Hepatocyte (in vitro differentiated cells): ENCODE data around the gene MCM3. TPM values are rescaled to one million over a fixed set of nuclear protein-coding genes. Genes with fewer than 3 reads are reported as not detected.

Experiments used
- DNase-seq: peaks from one replicate; pipeline ENCODE4 v3.0.0-alpha.2; 2016; ENCODE audit warnings: low spot score
- H2AFZ ChIP-seq: fragments of 200-600 bp; sonication (generic); 2 replicates; pipeline ENCODE4 v1.6.0; 2016; ENCODE audit warnings: antibody characterized with exemption, mild to moderate bottlenecking
- H3K27ac ChIP-seq: fragments of 200-600 bp; sonication (generic); 2 replicates; pipeline ENCODE4 v1.5.1; 2016; ENCODE audit warnings: mild to moderate bottlenecking
- H3K27me3 ChIP-seq: fragments of 200-600 bp; sonication (generic); 2 replicates; pipeline ENCODE4 v1.6.1; 2016
- H3K36me3 ChIP-seq: fragments of 200-600 bp; sonication (generic); replicated peaks from 2 replicates; pipeline ENCODE4 v1.5.1; 2016; ENCODE audit warnings: low read depth; ENCODE audit not compliant: insufficient read depth
- H3K4me1 ChIP-seq: fragments of 200-600 bp; sonication (generic); 2 replicates; pipeline ENCODE4 v1.5.1; 2016; ENCODE audit warnings: mild to moderate bottlenecking, moderate library complexity; ENCODE audit not compliant: insufficient read depth
- H3K4me2 ChIP-seq: fragments of 200-600 bp; sonication (generic); 2 replicates; pipeline ENCODE4 v1.6.0; 2016
- H3K4me3 ChIP-seq: fragments of 200-600 bp; sonication (generic); 2 replicates; pipeline ENCODE4 v1.5.1; 2016; ENCODE audit warnings: mild to moderate bottlenecking
- H3K79me2 ChIP-seq: fragments of 200-600 bp; sonication (generic); 2 replicates; pipeline ENCODE4 v1.6.0; 2017; ENCODE audit warnings: mild to moderate bottlenecking
- H3K9me2 ChIP-seq: fragments of 200-600 bp; sonication (generic); replicated peaks from 2 replicates; pipeline ENCODE4 v1.6.0; 2017; ENCODE audit warnings: mild to moderate bottlenecking; ENCODE audit not compliant: insufficient read depth
- H3K9me3 ChIP-seq: fragments of 200-600 bp; sonication (generic); 2 replicates; pipeline ENCODE4 v1.5.1; 2016; ENCODE audit warnings: low read depth, mild to moderate bottlenecking
- H4K20me1 ChIP-seq: fragments of 200-600 bp; sonication (generic); 2 replicates; pipeline ENCODE4 v1.6.0; 2016; ENCODE audit warnings: mild to moderate bottlenecking; ENCODE audit not compliant: insufficient read depth, poor library complexity, severe bottlenecking
- EZH2 ChIP-seq: fragments of 200-600 bp; sonication (generic); IDR thresholded peaks from 2 replicates; pipeline ENCODE4 v1.6.1; 2016; ENCODE audit warnings: antibody characterized with exemption, mild to moderate bottlenecking, borderline replicate concordance
- EZH2phosphoT487 ChIP-seq: fragments of 200-600 bp; sonication (generic); IDR thresholded peaks from one replicate; pipeline ENCODE4 v1.6.1; 2018; ENCODE audit warnings: antibody characterized with exemption, mild to moderate bottlenecking, low read depth, moderate library complexity; ENCODE audit not compliant: unreplicated experiment, severe bottlenecking
- WGBS: methylation state at CpG from one replicate; pipeline ENCODE4 v1.1.6; 2016; ENCODE audit warnings: low lambda C conversion rate; ENCODE audit errors: missing lambda C conversion rate; 5-methylcytosine and 5-hydroxymethylcytosine counted together
- polyA plus RNA-seq: library from polyadenylated mRNA; unstranded; fragments of >200 nt; fragmentation: Nextera tagmentation; extraction: Ambion mirVana; gene quantifications from 2 replicates; pipeline ENCODE4 v1.2.1, GENCODE V29; 2016
- total RNA-seq: library from RNA; depleted of rRNA; stranded (reverse); fragments of >200 nt; gene quantifications from 2 replicates; pipeline ENCODE4 v1.2.3, GENCODE V29; 2014
- TF ChIP-seq, protein P1 (sequence below): fragments of 200-600 bp; sonication (generic); IDR thresholded peaks from 2 replicates; pipeline ENCODE4 v1.5.1; 2016; ENCODE audit warnings: antibody characterized with exemption, mild to moderate bottlenecking; ENCODE audit not compliant: poor library complexity

The MCM3 gene
- total and polyA plus RNA-seq, 2 experiments from 2014 or later = 33.8 to 40.7 TPM

DNA sequence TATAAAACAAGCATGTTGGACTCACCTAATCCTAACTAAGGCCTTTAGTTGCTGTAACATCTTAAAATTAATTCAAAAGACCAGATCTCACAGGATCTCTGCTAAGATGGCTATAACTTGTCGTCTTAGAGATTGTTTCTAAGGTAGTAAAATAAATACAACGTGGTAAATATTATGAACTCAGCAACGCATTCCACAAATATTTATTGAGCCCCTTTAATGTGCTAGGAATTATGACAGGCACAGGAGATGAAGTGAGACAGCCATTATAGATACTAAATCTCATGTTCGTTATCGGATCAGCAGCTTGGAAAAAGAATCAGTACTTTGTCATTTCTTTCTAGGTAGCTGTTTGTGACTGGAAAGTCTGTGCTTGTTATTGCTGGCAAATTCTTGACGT is 20.9 kb upstream of the MCM3 start:
- peaks cover 36% of the 10 kb centered on the region for H3K4me1 ChIP-seq
- no peak overlapping the region for H3K4me2 ChIP-seq
- no peak overlapping the region for H3K4me3 ChIP-seq
- H3K27ac ChIP-seq = peak overlapping the region; percentile 93
- H4K20me1 ChIP-seq = no peaks in the 10 kb centered on the region
- no peak for DNase-seq
- no peaks in the 10 kb centered on the region for H3K9me3 ChIP-seq
- H2AFZ ChIP-seq = peak overlapping the region; percentile 22
- no peaks in the 10 kb centered on the region for H3K27me3 ChIP-seq
- no peaks in the 10 kb centered on the region for H3K9me2 ChIP-seq
- no peak for TF ChIP-seq EZH2
- TF ChIP-seq, protein P1, sequence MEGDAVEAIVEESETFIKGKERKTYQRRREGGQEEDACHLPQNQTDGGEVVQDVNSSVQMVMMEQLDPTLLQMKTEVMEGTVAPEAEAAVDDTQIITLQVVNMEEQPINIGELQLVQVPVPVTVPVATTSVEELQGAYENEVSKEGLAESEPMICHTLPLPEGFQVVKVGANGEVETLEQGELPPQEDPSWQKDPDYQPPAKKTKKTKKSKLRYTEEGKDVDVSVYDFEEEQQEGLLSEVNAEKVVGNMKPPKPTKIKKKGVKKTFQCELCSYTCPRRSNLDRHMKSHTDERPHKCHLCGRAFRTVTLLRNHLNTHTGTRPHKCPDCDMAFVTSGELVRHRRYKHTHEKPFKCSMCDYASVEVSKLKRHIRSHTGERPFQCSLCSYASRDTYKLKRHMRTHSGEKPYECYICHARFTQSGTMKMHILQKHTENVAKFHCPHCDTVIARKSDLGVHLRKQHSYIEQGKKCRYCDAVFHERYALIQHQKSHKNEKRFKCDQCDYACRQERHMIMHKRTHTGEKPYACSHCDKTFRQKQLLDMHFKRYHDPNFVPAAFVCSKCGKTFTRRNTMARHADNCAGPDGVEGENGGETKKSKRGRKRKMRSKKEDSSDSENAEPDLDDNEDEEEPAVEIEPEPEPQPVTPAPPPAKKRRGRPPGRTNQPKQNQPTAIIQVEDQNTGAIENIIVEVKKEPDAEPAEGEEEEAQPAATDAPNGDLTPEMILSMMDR = no peak
- no peak for TF ChIP-seq EZH2phosphoT487
- 46% methylated on average over 6 of the region's 6 CpGs for WGBS
- no peaks in the 10 kb centered on the region for H3K36me3 ChIP-seq
- no peaks in the 10 kb centered on the region for H3K79me2 ChIP-seq

DNA sequence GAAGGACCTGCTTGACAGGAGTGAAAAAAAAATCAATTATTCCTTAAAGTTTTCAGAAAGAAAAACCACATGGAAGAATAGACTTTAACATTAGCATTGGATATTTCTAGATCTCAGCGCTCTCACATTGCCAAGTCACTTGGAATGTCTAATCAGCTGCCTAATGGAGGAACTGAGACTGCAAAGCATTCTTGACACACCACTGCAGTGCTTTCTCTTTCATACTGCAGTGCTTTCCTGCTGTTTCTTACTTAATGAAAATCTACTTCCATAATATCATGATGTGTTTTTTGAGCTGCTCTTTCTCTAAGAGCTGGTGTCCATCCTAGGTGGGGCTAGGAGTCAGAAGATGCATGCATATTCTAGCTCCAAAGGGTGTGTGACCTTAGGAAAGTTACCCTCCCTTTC is 20.4 kb upstream of the MCM3 start:
- Histone ChIP-seq H3K4me3 (no peak overlapping the region), H3K27me3 (no peaks in the 10 kb centered on the region), H3K79me2 (no peaks in the 10 kb centered on the region), H3K4me2 (no peak overlapping the region), H3K4me1 (peaks cover 36% of the 10 kb centered on the region), H3K9me2 (no peaks in the 10 kb centered on the region), H3K9me3 (no peaks in the 10 kb centered on the region), H2AFZ (peak overlapping the region; percentile 22), H3K36me3 (no peaks in the 10 kb centered on the region), H3K27ac (peak overlapping the region; percentile 93), H4K20me1 (no peaks in the 10 kb centered on the region)
- peak; percentile 28 for DNase-seq
- WGBS = 87% methylated on average over 1 of the region's 1 CpG
- TF ChIP-seq EZH2 = no peak
- TF ChIP-seq EZH2phosphoT487 = no peak
- TF ChIP-seq, protein P1 = no peak

DNA sequence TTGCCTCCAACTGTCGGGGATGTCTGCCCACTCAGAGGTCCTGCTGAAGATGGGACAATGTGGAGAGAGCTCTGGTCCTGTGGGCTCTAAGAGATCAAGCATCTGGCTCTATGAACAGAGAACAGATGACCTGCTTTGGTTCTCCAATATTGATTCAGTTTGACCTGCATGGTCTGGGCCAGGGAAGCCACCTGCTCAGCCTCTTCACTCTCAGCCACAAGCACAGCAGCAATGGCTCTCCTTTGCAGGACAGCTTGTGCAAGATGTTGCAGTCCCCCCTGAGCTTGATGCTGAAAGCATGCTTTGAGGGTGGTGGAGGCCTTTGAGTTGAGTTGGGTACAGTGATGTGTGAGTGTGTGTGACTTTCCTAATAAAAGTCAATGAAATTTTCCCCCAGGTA is 18.6 kb upstream of the MCM3 start:
- TF ChIP-seq EZH2phosphoT487 (no peak), EZH2 (no peak)
- TF ChIP-seq, protein P1 = no peak
- Histone ChIP-seq H3K4me3 (no peak overlapping the region), H3K4me1 (peaks cover 34% of the 10 kb centered on the region), H3K27ac (peak overlapping the region; percentile 93), H2AFZ (no peak overlapping the region), H3K4me2 (no peak overlapping the region), H3K9me3 (no peaks in the 10 kb centered on the region), H4K20me1 (no peaks in the 10 kb centered on the region), H3K36me3 (no peaks in the 10 kb centered on the region), H3K9me2 (no peaks in the 10 kb centered on the region), H3K27me3 (no peaks in the 10 kb centered on the region), H3K79me2 (no peaks in the 10 kb centered on the region)
- DNase-seq = no peak
- WGBS = 87% methylated on average over 1 of the region's 1 CpG

DNA sequence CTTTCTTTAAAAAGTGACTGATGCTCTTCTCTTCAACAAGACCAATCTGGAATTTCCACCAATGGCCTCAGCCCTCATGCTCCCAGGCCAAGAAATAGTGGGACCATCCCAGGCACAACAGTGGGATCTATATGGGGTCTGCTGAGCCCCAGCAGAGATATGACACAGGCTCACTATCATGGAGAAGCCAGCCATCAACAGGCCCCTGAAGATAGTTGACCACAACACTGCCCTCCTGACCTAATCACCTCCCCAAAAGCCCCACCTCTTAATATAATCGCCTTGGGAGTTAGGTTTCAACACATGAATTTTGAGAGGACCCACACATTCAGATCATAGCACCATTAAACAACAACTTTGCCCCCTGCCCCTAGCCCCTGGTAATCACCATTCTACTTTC is 16.8 kb upstream of the MCM3 start:
- H3K9me2 ChIP-seq = no peaks in the 10 kb centered on the region
- no peak for DNase-seq
- no peaks in the 10 kb centered on the region for H3K9me3 ChIP-seq
- no peak overlapping the region for H2AFZ ChIP-seq
- peaks cover 27% of the 10 kb centered on the region for H3K4me1 ChIP-seq
- TF ChIP-seq EZH2 = no peak
- TF ChIP-seq, protein P1 = no peak
- no peak for TF ChIP-seq EZH2phosphoT487
- H3K79me2 ChIP-seq = no peaks in the 10 kb centered on the region
- WGBS = 100% methylated on average over 1 of the region's 1 CpG
- H3K4me3 ChIP-seq = no peak overlapping the region
- no peaks in the 10 kb centered on the region for H4K20me1 ChIP-seq
- no peaks in the 10 kb centered on the region for H3K36me3 ChIP-seq
- no peak overlapping the region for H3K27ac ChIP-seq
- no peaks in the 10 kb centered on the region for H3K27me3 ChIP-seq
- no peak overlapping the region for H3K4me2 ChIP-seq
